A549 (cell line): ENCODE results near the gene CLEC1A.

ENCODE experiments used
- CTCF ChIP-seq: fragments of >200 bp; sonication (Bioruptor Twin); formaldehyde crosslinking; IDR thresholded peaks from 3 replicates; pipeline ENCODE4 v1.5.1; 2016
- EP300 ChIP-seq, 2 experiments: fragments of >200 bp; sonication (Bioruptor Twin); formaldehyde crosslinking; IDR thresholded peaks; 2 replicates in 1 of 2; 3 replicates in 1 of 2; pipeline ENCODE4 v1.6.1; 2016 to 2017
- HOXA7 ChIP-seq: fragments of 250-450 bp; sonication (Bioruptor Pico); IDR thresholded peaks from 2 replicates; pipeline ENCODE4 v1.5.0; 2020; ENCODE audit warnings: mild to moderate bottlenecking, moderate library complexity
- JUNB ChIP-seq: fragments of >200 bp; sonication (Bioruptor Twin); formaldehyde crosslinking; IDR thresholded peaks from 2 replicates; pipeline ENCODE4 v1.6.1; 2016
- POLR2A ChIP-seq: IDR thresholded peaks from 2 replicates; pipeline ENCODE4 v1.6.1; 2012; ENCODE audit warnings: mild to moderate bottlenecking, low read length
- POLR2AphosphoS2 ChIP-seq: conservative IDR thresholded peaks from 2 replicates; pipeline ENCODE4 v1.6.1; 2012; ENCODE audit warnings: low read length, improper control_type of control experiment, inconsistent platforms

GRCh38 chr12:10067942-10068341, 30.8 kb downstream of the CLEC1A start:
- TF ChIP-seq EP300 (IDR thresholded peaks at IDR 0.05) (no peak), CTCF (no peak), JUNB (no peak), POLR2A (no peak), HOXA7 (CRISPR knock-in tag) (no peak), POLR2AphosphoS2 (no peak)
